ENCODE data around the gene KCNK3. TPM values are rescaled to one million over a fixed set of nuclear protein-coding genes. Genes with fewer than 3 reads are reported as not detected.

The KCNK3 gene
- total and polyA plus RNA-seq, 5 donors: 25.6 to 36.6 (median 28.8) TPM

DNA sequence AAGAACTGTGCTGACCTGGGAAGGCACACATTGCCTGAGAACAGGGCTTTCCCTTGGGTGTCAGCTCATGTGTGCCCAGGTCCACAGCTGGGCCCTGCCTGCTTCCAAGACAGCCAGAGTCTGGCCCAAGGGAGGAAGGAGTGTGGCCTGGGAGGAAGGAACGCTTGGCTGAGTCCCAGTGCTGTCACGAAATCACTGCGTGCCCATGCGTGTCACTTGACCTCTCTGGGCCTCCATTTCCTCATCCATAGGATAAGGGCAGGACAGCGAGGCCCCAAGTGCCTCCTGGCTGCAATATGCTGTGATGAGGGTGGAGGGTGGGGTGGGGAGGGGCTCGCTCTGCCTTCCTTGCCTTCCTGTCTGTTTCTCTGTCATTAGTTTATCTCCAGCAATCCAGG lies 642 bp upstream of the KCNK3 start:
- WGBS: 4% methylated on average over 6 of the region's 6 CpGs
- Histone ChIP-seq H3K4me1 (ENCODE audit: control insufficient read depth, insufficient read depth, low read length) (peaks cover 9% of the 10 kb centered on the region), H3K9me3 (ENCODE audit: control insufficient read depth, low read length) (no peaks in the 10 kb centered on the region), H3K27ac (ENCODE audit: low read length) (peak overlapping the region; percentile 93), H3K4me3 (ENCODE audit: low read length) (no peak overlapping the region), H3K27me3 (ENCODE audit: control insufficient read depth, insufficient read depth) (no peaks in the 10 kb centered on the region)
- DNase-seq: peak; percentile 57 to 72 (median 61)
- peak; percentile 14 to 37 for ATAC-seq
- intact Hi-C loops (cut with DNase I): no loop called here

- Histone ChIP-seq H3K4me1 (ENCODE audit: control insufficient read depth, insufficient read depth, low read length) (peaks cover 9% of the 10 kb centered on the region), H3K4me3 (ENCODE audit: low read length) (peak overlapping the region; percentile 39), H3K27me3 (ENCODE audit: control insufficient read depth, insufficient read depth) (no peaks in the 10 kb centered on the region), H3K27ac (ENCODE audit: low read length) (peak overlapping the region; percentile 34), H3K9me3 (ENCODE audit: control insufficient read depth, low read length) (no peaks in the 10 kb centered on the region)
- DNase-seq: peak in 2 of 3 donors; percentile 46 to 73
- 3% methylated on average over 83 of the region's 83 CpGs for WGBS
- intact Hi-C loops (cut with DNase I): no loop called here
- peak in 1 of 2 donors; percentile 18 for ATAC-seq
Measured at GRCh38 chr2:26692897-26693849, 651 bp downstream of the KCNK3 start.

DNA sequence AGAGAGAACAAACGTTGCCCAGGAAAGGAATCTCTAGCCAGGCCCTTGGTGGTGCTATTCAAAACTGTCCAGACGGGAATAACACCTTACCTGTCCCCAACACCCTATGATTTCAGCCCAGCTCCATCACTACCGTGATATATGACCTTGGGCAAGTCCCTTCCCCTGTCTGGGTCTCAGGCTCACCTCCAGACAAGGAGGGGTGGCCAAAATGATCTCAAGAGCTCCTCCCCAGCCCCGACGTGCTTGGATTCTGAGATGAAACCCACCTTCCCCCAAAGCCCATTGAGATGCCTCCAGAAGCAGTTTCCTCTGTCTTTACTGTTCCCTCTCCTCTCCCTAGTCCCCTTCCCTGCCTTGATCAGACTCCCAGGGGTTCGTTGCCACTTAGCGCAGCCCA lies 1.5 kb downstream of the KCNK3 start:
- Histone ChIP-seq H3K9me3 (ENCODE audit: control insufficient read depth, low read length) (no peaks in the 10 kb centered on the region), H3K27me3 (ENCODE audit: control insufficient read depth, insufficient read depth) (no peaks in the 10 kb centered on the region), H3K4me1 (ENCODE audit: control insufficient read depth, insufficient read depth, low read length) (peaks cover 9% of the 10 kb centered on the region), H3K27ac (ENCODE audit: low read length) (no peak overlapping the region), H3K4me3 (ENCODE audit: low read length) (no peak overlapping the region)
- WGBS: 56% methylated on average over 7 of the region's 7 CpGs
- intact Hi-C loops (cut with DNase I): no loop called here
- ATAC-seq (no peak), DNase-seq (no peak)

- H3K27ac ChIP-seq (ENCODE audit: low read length): no peak overlapping the region
- H3K9me3 ChIP-seq (ENCODE audit: control insufficient read depth, low read length): no peaks in the 10 kb centered on the region
- H3K4me3 ChIP-seq (ENCODE audit: low read length): no peak overlapping the region
- peaks cover 13% of the 10 kb centered on the region for H3K4me1 ChIP-seq (ENCODE audit: control insufficient read depth, insufficient read depth, low read length)
- DNase-seq: no peak
- 33% methylated on average over 3 of the region's 3 CpGs for WGBS
- intact Hi-C loops (cut with DNase I): no loop called here
- ATAC-seq: no peak
- no peaks in the 10 kb centered on the region for H3K27me3 ChIP-seq (ENCODE audit: control insufficient read depth, insufficient read depth)
Measured at GRCh38 chr2:26696351-26696816, 3.9 kb downstream of the KCNK3 start.

DNA sequence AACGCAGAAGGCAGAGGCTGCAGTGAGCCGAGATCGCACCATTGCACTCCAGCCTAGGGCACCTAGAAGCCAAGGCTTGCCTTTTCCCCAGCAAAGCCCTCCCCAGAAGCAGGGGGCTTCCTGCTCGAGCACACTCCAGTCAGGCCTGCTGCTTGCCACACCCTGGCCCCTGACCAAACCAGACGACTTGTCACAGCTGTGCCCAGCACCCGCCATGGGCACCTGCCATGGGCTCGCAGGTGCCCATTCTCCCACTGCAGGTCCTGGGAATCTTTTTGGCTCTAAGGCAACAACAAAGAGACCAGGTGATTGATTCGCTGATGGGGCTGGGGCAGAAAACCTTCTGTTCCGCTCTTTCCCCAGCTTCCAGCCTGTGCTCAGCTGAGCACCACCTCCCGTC lies 4.9 kb downstream of the KCNK3 start:
- Histone ChIP-seq H3K4me3 (ENCODE audit: low read length) (no peak overlapping the region), H3K9me3 (ENCODE audit: control insufficient read depth, low read length) (no peaks in the 10 kb centered on the region), H3K4me1 (ENCODE audit: control insufficient read depth, insufficient read depth, low read length) (peaks cover 8% of the 10 kb centered on the region), H3K27me3 (ENCODE audit: control insufficient read depth, insufficient read depth) (no peaks in the 10 kb centered on the region), H3K27ac (ENCODE audit: low read length) (no peak overlapping the region)
- DNase-seq: no peak
- WGBS: 82% methylated on average over 10 of the region's 10 CpGs
- intact Hi-C loops (cut with DNase I): no loop called here
- no peak for ATAC-seq

GRCh38 chr2:26699295-26699694 lies 6.8 kb downstream of the KCNK3 start:
- no peaks in the 10 kb centered on the region for H3K9me3 ChIP-seq (ENCODE audit: control insufficient read depth, low read length)
- H3K4me3 ChIP-seq (ENCODE audit: low read length): no peak overlapping the region
- peak overlapping the region; percentile 66 for H3K27ac ChIP-seq (ENCODE audit: low read length)
- H3K4me1 ChIP-seq (ENCODE audit: control insufficient read depth, insufficient read depth, low read length): peaks cover 7% of the 10 kb centered on the region
- 54% methylated on average over 6 of the region's 6 CpGs for WGBS
- no peaks in the 10 kb centered on the region for H3K27me3 ChIP-seq (ENCODE audit: control insufficient read depth, insufficient read depth)
- no peak for DNase-seq
- ATAC-seq: no peak
- intact Hi-C loops (cut with DNase I): no loop called here

- Histone ChIP-seq H3K9me3 (ENCODE audit: control insufficient read depth, low read length) (no peaks in the 10 kb centered on the region), H3K4me1 (ENCODE audit: control insufficient read depth, insufficient read depth, low read length) (peaks cover 10% of the 10 kb centered on the region), H3K4me3 (ENCODE audit: low read length) (no peak overlapping the region), H3K27me3 (ENCODE audit: control insufficient read depth, insufficient read depth) (no peaks in the 10 kb centered on the region), H3K27ac (ENCODE audit: low read length) (peak overlapping the region; percentile 66)
- WGBS: 25% methylated on average over 4 of the region's 4 CpGs
- intact Hi-C loops (cut with DNase I): no loop called here
- DNase-seq (no peak), ATAC-seq (peak; percentile 44 to 52)
Measured at GRCh38 chr2:26700078-26700477, 7.6 kb downstream of the KCNK3 start.

GRCh38 chr2:26701596-26701995 lies 9.1 kb downstream of the KCNK3 start:
- H3K4me3 ChIP-seq (ENCODE audit: low read length): no peak overlapping the region
- H3K9me3 ChIP-seq (ENCODE audit: control insufficient read depth, low read length): no peaks in the 10 kb centered on the region
- no peaks in the 10 kb centered on the region for H3K27me3 ChIP-seq (ENCODE audit: control insufficient read depth, insufficient read depth)
- H3K27ac ChIP-seq (ENCODE audit: low read length): peak overlapping the region; percentile 66
- ATAC-seq (no peak), DNase-seq (no peak)
- intact Hi-C loops (cut with DNase I): no loop called here
- 76% methylated on average over 5 of the region's 5 CpGs for WGBS
- H3K4me1 ChIP-seq (ENCODE audit: control insufficient read depth, insufficient read depth, low read length): peaks cover 9% of the 10 kb centered on the region

- Histone ChIP-seq H3K4me1 (ENCODE audit: control insufficient read depth, insufficient read depth, low read length) (peaks cover 11% of the 10 kb centered on the region), H3K4me3 (ENCODE audit: low read length) (no peak overlapping the region), H3K27ac (ENCODE audit: low read length) (peak overlapping the region; percentile 66), H3K27me3 (ENCODE audit: control insufficient read depth, insufficient read depth) (no peaks in the 10 kb centered on the region), H3K9me3 (ENCODE audit: control insufficient read depth, low read length) (no peaks in the 10 kb centered on the region)
- intact Hi-C loops (cut with DNase I): no loop called here
- DNase-seq: no peak
- WGBS: 48% methylated on average over 3 of the region's 3 CpGs
- peak; percentile 56 to 57 for ATAC-seq
Measured at GRCh38 chr2:26702025-26702424, 9.5 kb downstream of the KCNK3 start.

- Histone ChIP-seq H3K27ac (ENCODE audit: low read length) (peak overlapping the region; percentile 89), H3K4me3 (ENCODE audit: low read length) (no peak overlapping the region), H3K9me3 (ENCODE audit: control insufficient read depth, low read length) (no peaks in the 10 kb centered on the region), H3K4me1 (ENCODE audit: control insufficient read depth, insufficient read depth, low read length) (peaks cover 11% of the 10 kb centered on the region), H3K27me3 (ENCODE audit: control insufficient read depth, insufficient read depth) (no peaks in the 10 kb centered on the region)
- peak in 1 of 2 donors; percentile 7 for ATAC-seq
- 48% methylated on average over 7 of the region's 7 CpGs for WGBS
- DNase-seq: peak in 1 of 3 donors; percentile 46
- intact Hi-C loops (cut with DNase I): no loop called here
Measured at GRCh38 chr2:26704441-26704977, 12.0 kb downstream of the KCNK3 start.

GRCh38 chr2:26705126-26705525 lies 12.6 kb downstream of the KCNK3 start:
- H3K27ac ChIP-seq (ENCODE audit: low read length): peak overlapping the region; percentile 89
- intact Hi-C loops (cut with DNase I): no loop called here
- H3K27me3 ChIP-seq (ENCODE audit: control insufficient read depth, insufficient read depth): no peaks in the 10 kb centered on the region
- no peak for DNase-seq
- WGBS: 78% methylated on average over 5 of the region's 5 CpGs
- peaks cover 11% of the 10 kb centered on the region for H3K4me1 ChIP-seq (ENCODE audit: control insufficient read depth, insufficient read depth, low read length)
- no peak overlapping the region for H3K4me3 ChIP-seq (ENCODE audit: low read length)
- no peak for ATAC-seq
- no peaks in the 10 kb centered on the region for H3K9me3 ChIP-seq (ENCODE audit: control insufficient read depth, low read length)

All from right cardiac atrium (tissue), 5 donors.